ENCODE results near the gene MYL3. TPM values are rescaled to one million over a fixed set of nuclear protein-coding genes. Genes with fewer than 3 reads are reported as not detected.
"Not testable (repeated sequence)": the region's sequence is repeated elsewhere in the genome, so short reads cannot be mapped to it uniquely, and the experiment has no call there.

MYL3 gene
- total RNA-seq (2,390 and 3,091 TPM in 2 replicates), polyA plus RNA-seq (2,590 and 3,027 TPM in 2 replicates)

DNA sequence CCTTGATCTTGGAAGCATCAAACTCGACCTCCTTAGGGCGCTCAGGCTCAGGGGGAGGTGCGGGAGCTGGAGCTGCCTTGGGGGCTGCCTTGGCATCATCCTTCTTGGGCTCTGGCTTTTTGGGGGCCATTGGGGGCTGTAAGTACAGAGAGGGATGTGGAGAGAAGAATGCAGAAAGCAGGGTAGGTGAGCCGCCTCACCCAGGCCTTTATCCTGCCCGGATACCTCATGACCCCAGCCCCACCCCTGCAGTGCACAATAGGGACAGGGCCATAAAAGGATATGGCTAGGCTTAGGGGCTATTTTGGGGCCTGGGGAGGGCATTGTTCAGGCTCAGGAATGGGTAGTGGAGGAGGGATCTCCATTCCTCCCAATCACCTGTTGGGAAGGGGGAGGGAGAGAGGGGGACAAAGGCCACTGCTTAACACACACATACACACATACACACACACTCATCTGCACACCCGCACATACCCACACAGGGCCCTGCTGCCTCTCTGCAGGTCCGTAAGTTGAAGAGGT, at the start of gene MYL3:
Gene MYL3, minus strand, starts transcription at position 184 of the 522 bp plus-strand sequence. Its CDS starts 54 bp downstream, at position 130.
- Histone ChIP-seq H3K9me3 (ENCODE audit: low read depth) (no peaks in the 10 kb centered on the region), H3K4me3 (peak within 1 kb of the TSS; percentile 62), H3K4me1 (ENCODE audit: low read depth) (peaks cover 58% of the 10 kb centered on the region), H3K27ac (peak within 1 kb of the TSS; percentile 100), H3K27me3 (no peaks in the 10 kb centered on the region), H3K36me3 (peaks cover 18% of the 10 kb centered on the region)
- DNase-seq (ENCODE audit: low read depth in 1 of 2, low spot score in 1 of 2): peak in 1 of 2 donors; percentile 91
- TF ChIP-seq, protein P1, sequence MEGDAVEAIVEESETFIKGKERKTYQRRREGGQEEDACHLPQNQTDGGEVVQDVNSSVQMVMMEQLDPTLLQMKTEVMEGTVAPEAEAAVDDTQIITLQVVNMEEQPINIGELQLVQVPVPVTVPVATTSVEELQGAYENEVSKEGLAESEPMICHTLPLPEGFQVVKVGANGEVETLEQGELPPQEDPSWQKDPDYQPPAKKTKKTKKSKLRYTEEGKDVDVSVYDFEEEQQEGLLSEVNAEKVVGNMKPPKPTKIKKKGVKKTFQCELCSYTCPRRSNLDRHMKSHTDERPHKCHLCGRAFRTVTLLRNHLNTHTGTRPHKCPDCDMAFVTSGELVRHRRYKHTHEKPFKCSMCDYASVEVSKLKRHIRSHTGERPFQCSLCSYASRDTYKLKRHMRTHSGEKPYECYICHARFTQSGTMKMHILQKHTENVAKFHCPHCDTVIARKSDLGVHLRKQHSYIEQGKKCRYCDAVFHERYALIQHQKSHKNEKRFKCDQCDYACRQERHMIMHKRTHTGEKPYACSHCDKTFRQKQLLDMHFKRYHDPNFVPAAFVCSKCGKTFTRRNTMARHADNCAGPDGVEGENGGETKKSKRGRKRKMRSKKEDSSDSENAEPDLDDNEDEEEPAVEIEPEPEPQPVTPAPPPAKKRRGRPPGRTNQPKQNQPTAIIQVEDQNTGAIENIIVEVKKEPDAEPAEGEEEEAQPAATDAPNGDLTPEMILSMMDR (IDR thresholded peaks at IDR 0.05; ENCODE audit: low read depth, low read length): no peak

DNA sequence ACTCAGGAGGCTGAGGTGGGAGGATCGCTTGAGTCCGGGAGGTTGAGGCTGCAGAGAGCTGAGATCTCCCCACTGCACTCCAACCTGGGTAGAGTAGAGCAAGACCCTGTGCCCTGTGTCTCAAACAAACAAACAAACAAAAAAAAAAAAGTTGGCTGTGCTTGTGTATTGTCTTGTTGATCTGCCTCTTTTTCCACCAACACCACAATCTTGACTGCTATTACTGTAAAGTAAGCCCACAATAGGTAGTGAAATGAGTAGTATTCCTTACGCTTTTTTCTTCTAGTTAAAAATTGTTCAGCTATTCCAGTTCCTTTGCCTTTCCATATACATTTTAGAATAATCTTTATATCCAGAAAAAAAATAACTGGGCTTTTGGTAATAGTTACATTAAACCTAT, 49.7 kb upstream of the MYL3 start:
- H3K9me3 ChIP-seq (ENCODE audit: low read depth): no peaks in the 10 kb centered on the region
- DNase-seq (ENCODE audit: low read depth in 1 of 2, low spot score in 1 of 2): no peak
- TF ChIP-seq, protein P1 (IDR thresholded peaks at IDR 0.05; ENCODE audit: low read depth, low read length): no peak
- no peaks in the 10 kb centered on the region for H3K27me3 ChIP-seq
- peaks cover 5% of the 10 kb centered on the region for H3K36me3 ChIP-seq
- peaks cover 20% of the 10 kb centered on the region for H3K4me1 ChIP-seq (ENCODE audit: low read depth)
- H3K4me3 ChIP-seq: no peak overlapping the region
- no peak overlapping the region for H3K27ac ChIP-seq

DNA sequence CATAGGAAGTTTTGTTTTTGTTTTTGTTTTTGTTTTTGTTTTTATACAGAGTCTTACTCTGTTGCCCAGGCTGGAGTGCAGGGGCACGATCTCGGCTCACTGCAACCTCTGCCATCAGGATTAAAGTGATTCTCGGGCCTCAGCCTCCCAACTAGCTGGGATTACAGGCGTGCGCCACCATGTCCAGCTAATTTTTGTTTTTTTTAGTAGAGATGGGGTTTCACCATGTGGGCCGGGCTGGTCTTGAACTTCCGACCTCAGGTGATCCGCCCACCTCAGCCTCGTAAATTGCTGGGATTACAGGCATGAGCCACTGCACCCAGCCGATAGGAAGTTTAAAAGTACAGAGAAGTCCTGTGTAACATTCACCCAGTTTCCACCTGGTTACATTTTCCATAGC, 47.7 kb upstream of the MYL3 start:
- not testable (repeated sequence) for DNase-seq (ENCODE audit: low read depth in 1 of 2, low spot score in 1 of 2); H3K36me3 ChIP-seq

DNA sequence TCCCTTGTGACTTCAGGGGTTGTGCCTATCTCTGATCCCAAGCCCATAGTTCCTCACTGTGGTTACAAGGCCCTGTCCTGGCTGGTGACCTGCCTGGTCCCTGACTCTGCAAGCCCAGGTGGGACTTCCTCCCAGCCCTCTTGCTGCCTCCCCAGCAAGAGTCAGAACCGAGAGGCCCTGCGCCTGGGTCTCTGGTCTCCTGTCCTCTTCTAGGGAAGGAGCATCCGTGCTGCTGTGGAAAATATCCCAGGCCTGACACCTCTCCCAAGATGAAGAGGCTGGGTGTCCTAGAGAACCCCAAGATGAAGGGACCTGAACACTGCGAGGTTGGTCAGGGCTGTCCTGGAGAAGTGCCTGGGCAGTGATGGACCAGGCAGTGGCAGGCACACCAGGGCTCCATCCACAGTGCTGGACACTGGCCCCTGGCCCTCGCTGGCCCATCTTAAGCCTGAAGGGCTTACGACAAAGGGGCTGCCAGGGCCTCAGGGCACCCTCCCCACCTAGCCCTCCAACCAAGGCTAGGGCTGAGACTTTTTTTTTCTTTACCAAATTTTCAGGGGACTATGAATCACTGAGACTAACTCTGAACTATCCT, 47.0 kb upstream of the MYL3 start:
- Histone ChIP-seq H3K27me3 (no peaks in the 10 kb centered on the region), H3K36me3 (no peaks in the 10 kb centered on the region), H3K9me3 (ENCODE audit: low read depth) (no peaks in the 10 kb centered on the region), H3K27ac (no peak overlapping the region), H3K4me3 (no peak overlapping the region), H3K4me1 (ENCODE audit: low read depth) (peaks cover 18% of the 10 kb centered on the region)
- TF ChIP-seq, protein P1 (IDR thresholded peaks at IDR 0.05; ENCODE audit: low read depth, low read length): no peak
- DNase-seq (ENCODE audit: low read depth in 1 of 2, low spot score in 1 of 2): no peak

More for the DNA sequence above, 47.7 kb upstream of the MYL3 start:
- H3K27ac ChIP-seq; H3K4me3 ChIP-seq; H3K27me3 ChIP-seq; H3K9me3 ChIP-seq (ENCODE audit: low read depth): not testable (repeated sequence)
- peaks cover 20% of the 10 kb centered on the region for H3K4me1 ChIP-seq (ENCODE audit: low read depth)

DNA sequence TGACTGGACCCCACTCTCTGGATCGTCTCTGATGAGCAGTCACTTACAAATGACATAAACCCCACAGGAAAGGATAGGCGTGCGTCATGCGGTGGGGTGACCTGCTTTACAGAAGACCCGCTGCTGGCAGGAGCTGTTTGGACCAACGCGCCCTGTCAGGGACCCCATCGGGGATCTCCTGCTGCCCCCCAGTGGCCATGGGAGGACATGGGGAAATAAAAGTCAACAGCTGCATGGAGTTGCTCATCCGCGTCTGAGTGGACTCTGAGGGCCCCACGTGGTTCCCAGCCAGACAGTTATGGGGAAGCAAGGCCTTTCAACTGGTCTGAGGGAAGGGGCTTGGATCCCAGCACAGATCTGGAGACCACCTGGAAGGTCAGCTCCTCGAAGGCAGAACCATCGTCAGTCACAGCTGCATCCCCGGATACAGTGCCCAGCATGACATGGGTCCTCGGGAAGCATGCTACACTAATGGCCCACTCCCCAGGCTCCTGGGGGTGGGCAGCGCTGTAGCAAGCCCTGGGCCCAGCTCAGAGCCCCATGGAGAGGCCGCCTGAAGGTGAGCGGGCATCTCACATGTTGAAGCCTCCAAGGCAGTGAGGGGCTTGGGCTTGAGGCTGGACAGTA, 46.4 kb upstream of the MYL3 start:
- H3K27me3 ChIP-seq: no peaks in the 10 kb centered on the region

More for the DNA sequence above, 46.4 kb upstream of the MYL3 start:
- no peaks in the 10 kb centered on the region for H3K36me3 ChIP-seq
- H3K4me3 ChIP-seq: no peak overlapping the region
- H3K9me3 ChIP-seq (ENCODE audit: low read depth): no peaks in the 10 kb centered on the region
- DNase-seq (ENCODE audit: low read depth in 1 of 2, low spot score in 1 of 2): peak; percentile 88 to 90
- no peak overlapping the region for H3K27ac ChIP-seq
- TF ChIP-seq, protein P1 (IDR thresholded peaks at IDR 0.05; ENCODE audit: low read depth, low read length): peak; percentile 90
- H3K4me1 ChIP-seq (ENCODE audit: low read depth): peaks cover 12% of the 10 kb centered on the region

Data from cardiac muscle cell (in vitro differentiated cells and primary cell).